Measurements from ENCODE around the gene VWA3A. TPM values are rescaled to one million over a fixed set of nuclear protein-coding genes. Genes with fewer than 3 reads are reported as not detected.
A peak's percentile ranks its signal among the peaks of the same experiment; 100 is the strongest.

VWA3A gene
- total and polyA plus RNA-seq, 2 of the 4 experiments (the other 2 are of a cell fraction), result not detected

- Histone ChIP-seq H4K20me1 (ENCODE audit: insufficient read depth, low read length) (peaks cover 5% of the 10 kb centered on the region; the same call in 1 of the 2 replicates), H3K4me1 (ENCODE audit: control insufficient read depth, insufficient read depth, low read length) (no peaks in the 10 kb centered on the region), H4K5ac (ENCODE audit: low read depth, low read length) (no peak overlapping the region), H2BK5ac (ENCODE audit: low read depth, low read length, poor library complexity, severe bottlenecking) (no peak overlapping the region), H3K4me3 (ENCODE audit: insufficient read depth, low read depth, low read length) (no peak overlapping the region), H4K8ac (ENCODE audit: low read depth in 2 of 2, low read length in 2 of 2) (0 out of 4 replicates have a peak overlapping the region, but pooled peaks of 1 of the 2 experiments have one; percentile 26), H2BK15ac (ENCODE audit: low read depth, low read length) (no peak overlapping the region), H3K27me3 (ENCODE audit: control insufficient read depth, insufficient read depth, low read length) (no peaks in the 10 kb centered on the region), H2AK9ac (replicated peaks; ENCODE audit: low read depth, low read length, poor library complexity) (peak overlapping the region; percentile 79), H3K27ac (ENCODE audit: insufficient read depth, low read length) (no peak overlapping the region), H3K9me3 (ENCODE audit: control insufficient read depth, insufficient read depth, low read length) (no peaks in the 10 kb centered on the region), H3K9me1 (ENCODE audit: insufficient read depth, low read length) (peaks cover 4% of the 10 kb centered on the region), H3K36me3 (ENCODE audit: control insufficient read depth, insufficient read depth, low read length) (peaks cover 1% of the 10 kb centered on the region; the same call in 1 of the 2 replicates), H3K79me1 (ENCODE audit: low read depth in 1 of 2, low read length in 2 of 2) (peaks cover 26 to 64% of the 10 kb centered on the region in 2 experiments), H2AK5ac (ENCODE audit: low read depth, low read length) (peak overlapping the region; percentile 35; the same call in 1 of the 2 replicates), H3K4ac (ENCODE audit: low read depth, low read length) (no peak overlapping the region), H2BK20ac (ENCODE audit: low read depth, low read length) (no peak overlapping the region; the same call in 1 of the 2 replicates), H2AFZ (replicated peaks; ENCODE audit: low read length, poor library complexity) (no peak overlapping the region), H4K91ac (ENCODE audit: insufficient read depth, low read depth, low read length) (no peak overlapping the region), H3K4me2 (ENCODE audit: low read depth, low read length) (no peak overlapping the region), H3K9ac (ENCODE audit: low read depth, low read length) (no peak overlapping the region), H3K18ac (ENCODE audit: low read depth, low read length) (no peak overlapping the region), H2BK120ac (ENCODE audit: low read depth, low read length) (no peak overlapping the region), H3K14ac (replicated peaks; ENCODE audit: low read depth, low read length) (peak overlapping the region; percentile 94), H3K56ac (ENCODE audit: extremely low read depth, insufficient read depth, low read length) (no peak overlapping the region), H3K23ac (ENCODE audit: low read depth, low read length) (peak overlapping the region; percentile 96)
- TF ChIP-seq MAFK (IDR thresholded peaks at IDR 0.05; ENCODE audit: low read depth, low read length), result peak; percentile 92
- no peak for TF ChIP-seq SMC3 (IDR thresholded peaks at IDR 0.05; ENCODE audit: low read depth, low read length)
- no peak for TF ChIP-seq POLR2A (IDR thresholded peaks at IDR 0.05; ENCODE audit: low read depth, low read length)
- no peak for TF ChIP-seq RFX5 (IDR thresholded peaks at IDR 0.05; ENCODE audit: low read depth, low read length)
- no peak for TF ChIP-seq MAZ (IDR thresholded peaks at IDR 0.05; ENCODE audit: borderline replicate concordance, low read depth, low read length)
- no peak for TF ChIP-seq BHLHE40 (IDR thresholded peaks at IDR 0.05; ENCODE audit: low read depth, low read length)
- TF ChIP-seq NFE2L2 (IDR thresholded peaks at IDR 0.05; ENCODE audit: low read depth, low read length), result no peak
- no peak for TF ChIP-seq CTCF (conservative IDR thresholded peaks at IDR 0.05; ENCODE audit: low read depth, low read length)
- ATAC-seq (ENCODE audit: low read depth) (no peak), DNase-seq (no peak)
- ChIA-PET CTCF (interaction anchor here (0.7 to 1.2 kb wide), 2 partner anchors 16 to 23 kb away, joined by 4 read pairs; no protein-coding TSS in a partner anchor), POLR2A (ENCODE audit: unreplicated experiment) (interaction anchor here (0.7 kb wide), 1 partner anchor 58 kb away, joined by 3 read pairs; no protein-coding TSS in a partner anchor)
- no TSS peak for BruUV-seq (replicated peaks)
- in situ Hi-C loops (cut with MboI; ENCODE audit: low sequenced_read_pairs), result no loop called here
- no CpG with 5 or more reads among the region's 5 CpGs for WGBS, 2 experiments (ENCODE audit: extremely low coverage in 2 of 2, insufficient read length in 1 of 2)
- intact Hi-C loops (cut with micrococcal nuclease), result loop anchor here (5.0 kb wide), 1 partner anchor 33 kb away; no protein-coding TSS in a partner anchor
- dilution Hi-C loops (cut with HindIII; ENCODE audit: low sequenced_read_pairs, unreplicated experiment), result no loop called here
These were observed 37.3 kb upstream of the VWA3A start for GRCh38 chr16:22054847-22055590.

Measured in IMR-90 (cell line).